ENCODE measurements around the gene ARHGEF40.

DNA sequence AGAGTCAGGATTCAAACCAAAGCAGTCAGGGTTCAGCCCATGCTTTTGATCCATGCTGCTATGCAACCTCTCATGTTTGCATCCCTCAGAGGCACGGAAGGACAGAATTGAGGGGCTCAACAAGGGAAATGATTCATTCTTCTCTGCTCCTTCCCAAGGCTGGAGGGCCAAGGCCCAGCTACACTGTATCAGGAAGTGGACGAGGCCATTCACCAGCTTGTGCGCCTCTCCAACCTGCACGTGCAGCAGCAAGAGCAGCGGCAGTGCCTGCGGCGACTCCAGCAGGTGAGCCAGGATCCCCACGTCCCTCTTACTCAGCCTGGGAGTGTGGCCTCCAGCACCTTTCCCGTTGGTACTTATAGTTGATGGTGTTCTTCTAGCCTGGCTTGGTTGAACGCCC, 8.6 kb downstream of the ARHGEF40 start:
- TF ChIP-seq POLR2AphosphoS5 (IDR thresholded peaks at IDR 0.05; ENCODE audit: borderline replicate concordance, low read depth, low read length) = no peak
- TF ChIP-seq EZH2 (IDR thresholded peaks at IDR 0.05) = no peak
- TF ChIP-seq FOXP2 (optimal IDR thresholded peaks at IDR 0.05; ENCODE audit: control extremely low read depth, extremely low read length, insufficient read depth) = no peak
